CD4-positive, alpha-beta T cell (primary cell): ENCODE results near the gene WDFY2. TPM values are rescaled to one million over a fixed set of nuclear protein-coding genes. Genes with fewer than 3 reads are reported as not detected.

ENCODE experiments used
- ATAC-seq: fragments of 200-7000 bp; cut with Tn5 transposase; one replicate; pipeline ENCODE4 v1.10.0; 2022; ENCODE audit warnings: mild to moderate bottlenecking; ENCODE audit not compliant: poor library complexity
- CTCF ChIA-PET: fragments of 350-600 bp; sonication (Branson Sonifier 250); formaldehyde crosslinking; loops from one replicate; lab custom pipeline; 2021; ENCODE audit warnings: antibody characterized with exemption, inconsistent platforms; lab: Charles Lee
- POLR2A ChIA-PET: fragments of 350-600 bp; sonication (Branson Sonifier 250); formaldehyde crosslinking; loops from one replicate; lab custom pipeline; 2021; ENCODE audit warnings: antibody characterized with exemption, inconsistent platforms; lab: Charles Lee
- DNase-seq, 14 experiments: peaks; one replicate each; pipeline ENCODE4 v3.0.0-alpha.2; 2013 to 2020; ENCODE audit warnings: mixed read lengths in 2 of 14
- H3K27ac ChIP-seq, 2 donors: one replicate each; pipeline versions ENCODE4 v1.5.1 to v1.7.0; 2013; ENCODE audit warnings: low read length in 2 of 2, low read depth in 1 of 2, mild to moderate bottlenecking in 1 of 2
- H3K27me3 ChIP-seq, 2 experiments: 1 replicate in 1 of 2; 2 replicates in 1 of 2; pipeline versions ENCODE4 v1.6.1 to v1.7.0; 2013; ENCODE audit warnings: low read length in 2 of 2, control low read depth in 1 of 2, mild to moderate bottlenecking in 1 of 2, moderate library complexity in 1 of 2; ENCODE audit not compliant: insufficient read depth in 2 of 2, control insufficient read depth in 1 of 2
- H3K36me3 ChIP-seq: one replicate; pipeline ENCODE4 v1.6.1; 2013; ENCODE audit warnings: low read length, control low read depth; ENCODE audit not compliant: insufficient read depth
- H3K4me1 ChIP-seq: one replicate; pipeline ENCODE4 v1.6.1; 2013; ENCODE audit warnings: low read length, control low read depth; ENCODE audit not compliant: insufficient read depth
- H3K4me3 ChIP-seq: one replicate; pipeline ENCODE4 v1.5.1; 2013; ENCODE audit warnings: mild to moderate bottlenecking, low read length, moderate library complexity
- H3K9me3 ChIP-seq, 2 experiments: 1 replicate in 1 of 2; 2 replicates in 1 of 2; pipeline versions ENCODE4 v1.6.1 to v1.7.0; 2013; ENCODE audit warnings: low read length in 2 of 2, mild to moderate bottlenecking in 2 of 2, control low read depth in 1 of 2, moderate library complexity in 1 of 2; ENCODE audit not compliant: control insufficient read depth in 1 of 2, insufficient read depth in 1 of 2
- H3K27ac Mint-ChIP-seq: one replicate; pipeline ENCODE4 v1.8.0; 2020; ENCODE audit warnings: mixed read lengths
- H3K27me3 Mint-ChIP-seq: one replicate; pipeline ENCODE4 v1.8.0; 2021; ENCODE audit warnings: mixed read lengths
- H3K36me3 Mint-ChIP-seq: one replicate; pipeline ENCODE4 v1.8.0; 2021; ENCODE audit warnings: low read depth, mixed read lengths
- H3K4me1 Mint-ChIP-seq: one replicate; pipeline ENCODE4 v1.8.0; 2021; ENCODE audit warnings: low read depth, mixed read lengths
- H3K4me3 Mint-ChIP-seq: one replicate; pipeline ENCODE4 v1.8.0; 2020; ENCODE audit warnings: mild to moderate bottlenecking, mixed read lengths
- H3K9me3 Mint-ChIP-seq: one replicate; pipeline ENCODE4 v1.8.0; 2020; ENCODE audit warnings: mixed read lengths
- intact Hi-C, 2 experiments: fragments of 100-400 bp; cut with DNase I in 1 of 2; cut with micrococcal nuclease in 1 of 2; formaldehyde crosslinking; loops; one replicate each; pipeline versions ENCODE4 v1.15.1 to v1.9.0; 2023 to 2025; cut with DNase I, micrococcal nuclease
- total RNA-seq, 174 experiments: library from RNA in 2 of 174; stranded (reverse) in 2 of 174; gene quantifications; one replicate each; pipeline ENCODE4 v1.2.3 and lab custom pipeline; 2021 to 2026
- TF ChIP-seq, protein P1 (sequence below): fragments of 200-600 bp; IDR thresholded peaks from one replicate; pipeline ENCODE4 v1.8.0; 2022; ENCODE audit warnings: antibody characterized with exemption, mild to moderate bottlenecking

WDFY2 gene
- total RNA-seq, 2 experiments from 2014 or later = 21.4 to 21.9 TPM

DNA sequence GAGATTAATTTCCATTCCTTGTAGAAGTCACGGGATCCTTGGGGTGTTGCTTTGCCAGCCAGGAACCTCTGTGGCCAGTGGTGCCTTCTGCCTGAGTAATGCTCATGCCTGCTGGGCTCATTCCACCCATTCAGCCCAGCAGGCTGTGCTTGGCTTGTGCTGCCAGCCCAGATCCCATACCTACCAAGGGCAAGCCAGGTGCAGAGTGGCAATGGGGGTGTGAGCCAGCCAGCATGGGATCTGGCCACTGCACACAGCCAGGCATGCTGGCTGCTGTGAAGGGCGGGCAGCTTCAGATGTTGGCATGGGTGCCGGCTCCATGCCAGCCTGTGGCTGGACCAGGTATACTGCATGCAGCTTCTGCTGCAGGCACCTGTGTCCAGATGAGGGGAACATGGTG lies 42.5 kb downstream of the WDFY2 start:
- Histone ChIP-seq H3K4me3 (no peak overlapping the region), H3K9me3 (no peaks in the 10 kb centered on the region), H3K36me3 (peaks cover 3% of the 10 kb centered on the region), H3K27me3 (no peaks in the 10 kb centered on the region), H3K27ac (no peak overlapping the region), H3K4me1 (peaks cover 6% of the 10 kb centered on the region)
- ChIA-PET CTCF (no interaction called here), POLR2A (no interaction called here)
- ATAC-seq (no peak), DNase-seq (no peak)
- no peak overlapping the region for H3K4me3 Mint-ChIP-seq
- H3K27me3 Mint-ChIP-seq = no peaks in the 10 kb centered on the region
- H3K9me3 Mint-ChIP-seq = no peaks in the 10 kb centered on the region
- TF ChIP-seq, protein P1, sequence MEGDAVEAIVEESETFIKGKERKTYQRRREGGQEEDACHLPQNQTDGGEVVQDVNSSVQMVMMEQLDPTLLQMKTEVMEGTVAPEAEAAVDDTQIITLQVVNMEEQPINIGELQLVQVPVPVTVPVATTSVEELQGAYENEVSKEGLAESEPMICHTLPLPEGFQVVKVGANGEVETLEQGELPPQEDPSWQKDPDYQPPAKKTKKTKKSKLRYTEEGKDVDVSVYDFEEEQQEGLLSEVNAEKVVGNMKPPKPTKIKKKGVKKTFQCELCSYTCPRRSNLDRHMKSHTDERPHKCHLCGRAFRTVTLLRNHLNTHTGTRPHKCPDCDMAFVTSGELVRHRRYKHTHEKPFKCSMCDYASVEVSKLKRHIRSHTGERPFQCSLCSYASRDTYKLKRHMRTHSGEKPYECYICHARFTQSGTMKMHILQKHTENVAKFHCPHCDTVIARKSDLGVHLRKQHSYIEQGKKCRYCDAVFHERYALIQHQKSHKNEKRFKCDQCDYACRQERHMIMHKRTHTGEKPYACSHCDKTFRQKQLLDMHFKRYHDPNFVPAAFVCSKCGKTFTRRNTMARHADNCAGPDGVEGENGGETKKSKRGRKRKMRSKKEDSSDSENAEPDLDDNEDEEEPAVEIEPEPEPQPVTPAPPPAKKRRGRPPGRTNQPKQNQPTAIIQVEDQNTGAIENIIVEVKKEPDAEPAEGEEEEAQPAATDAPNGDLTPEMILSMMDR = no peak
- peaks cover 62% of the 10 kb centered on the region for H3K4me1 Mint-ChIP-seq
- intact Hi-C loops = loop anchor here in 1 of 2 experiments (5.0 kb wide), 1 partner anchor 39 kb away; no protein-coding TSS in a partner anchor
- no peak overlapping the region for H3K27ac Mint-ChIP-seq
- no peaks in the 10 kb centered on the region for H3K36me3 Mint-ChIP-seq

- Histone ChIP-seq H3K27ac (no peak overlapping the region), H3K9me3 (no peaks in the 10 kb centered on the region), H3K36me3 (peaks cover 3% of the 10 kb centered on the region), H3K4me3 (no peak overlapping the region), H3K4me1 (peaks cover 11% of the 10 kb centered on the region), H3K27me3 (no peaks in the 10 kb centered on the region)
- no peak for DNase-seq
- ChIA-PET CTCF (no interaction called here), POLR2A (interaction anchor here (1.6 kb wide), 1 partner anchor 175 kb away, joined by 5 read pairs; the partner anchor contains the start of gene INTS6)
- Mint-ChIP-seq H3K4me3 (no peak overlapping the region), H3K27ac (no peak overlapping the region), H3K36me3 (no peaks in the 10 kb centered on the region), H3K4me1 (peaks cover 64% of the 10 kb centered on the region), H3K27me3 (no peaks in the 10 kb centered on the region), H3K9me3 (no peaks in the 10 kb centered on the region)
- no peak for ATAC-seq
- intact Hi-C loops = loop anchor here (2.0 to 5.0 kb wide), 2 partner anchors 17 to 41 kb away; no protein-coding TSS in a partner anchor
- TF ChIP-seq, protein P1 = no peak
Observed at GRCh38 chr13:51628059-51628852, 44.0 kb downstream of the WDFY2 start.

DNA sequence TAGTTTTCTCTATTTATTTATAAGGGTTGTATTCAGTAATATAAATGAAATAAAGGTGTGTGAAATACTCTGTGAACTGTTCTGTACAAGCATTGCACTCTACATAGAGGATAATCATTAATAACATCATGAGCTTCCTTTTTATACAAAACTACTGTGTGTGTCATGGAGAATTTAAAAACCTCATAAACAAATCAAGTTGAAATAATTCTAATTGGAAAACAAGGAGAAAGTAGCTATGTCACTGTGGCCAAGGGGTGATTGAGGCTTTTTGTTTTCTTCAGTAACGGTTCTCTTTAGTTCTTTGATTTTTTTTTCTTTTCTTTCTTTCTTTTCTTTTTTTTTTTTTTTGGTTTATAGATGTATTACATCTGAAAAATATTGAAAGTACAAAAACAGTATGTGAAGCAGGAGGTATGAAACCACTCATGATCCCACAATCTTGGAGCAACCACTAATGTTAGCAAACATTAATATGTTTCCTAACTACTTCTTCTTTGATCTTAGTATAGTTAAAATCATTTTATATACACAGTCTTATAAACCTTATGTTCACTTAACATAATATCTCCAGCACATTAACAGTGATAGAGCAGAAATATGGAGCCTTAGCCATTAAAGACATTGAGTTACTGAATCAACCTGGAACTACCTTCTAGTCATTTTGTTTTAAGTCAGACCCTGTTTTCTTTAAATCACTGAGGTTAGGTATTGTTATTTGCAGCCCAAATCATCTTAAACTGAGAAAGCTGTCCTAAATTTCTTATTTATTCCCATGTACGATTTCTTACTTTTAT lies 45.4 kb downstream of the WDFY2 start:
- no peaks in the 10 kb centered on the region for H3K27me3 Mint-ChIP-seq
- H3K9me3 Mint-ChIP-seq = no peaks in the 10 kb centered on the region
- ATAC-seq (no peak), DNase-seq (no peak)
- no peaks in the 10 kb centered on the region for H3K9me3 ChIP-seq
- POLR2A ChIA-PET = interaction anchor here (1.1 to 1.6 kb wide), 2 partner anchors 15 to 177 kb away, joined by 3 to 5 read pairs; partner anchors contain the start of gene INTS6
- H3K4me3 Mint-ChIP-seq = no peak overlapping the region
- CTCF ChIA-PET = interaction anchor here (0.6 to 0.8 kb wide), 2 partner anchors 16 to 260 kb away, joined by 4 read pairs; no protein-coding TSS in a partner anchor
- H3K27me3 ChIP-seq = no peaks in the 10 kb centered on the region
- H3K27ac Mint-ChIP-seq = peak overlapping the region; percentile 47
- H3K27ac ChIP-seq = no peak overlapping the region
- peaks cover 12% of the 10 kb centered on the region for H3K4me1 ChIP-seq
- no peaks in the 10 kb centered on the region for H3K36me3 Mint-ChIP-seq
- TF ChIP-seq, protein P1 = no peak
- H3K4me1 Mint-ChIP-seq = peaks cover 61% of the 10 kb centered on the region
- intact Hi-C loops = loop anchor here (2.0 to 5.0 kb wide), 2 partner anchors 15 to 42 kb away; no protein-coding TSS in a partner anchor
- H3K4me3 ChIP-seq = no peak overlapping the region
- peaks cover 3% of the 10 kb centered on the region for H3K36me3 ChIP-seq
